HG03196 (cell line): Measurements from ENCODE around the gene PPP1R14D.

Experiments
- ATAC-seq: cut with Tn5 transposase; IDR thresholded peaks from one replicate; pipeline ENCODE4 v1.9.1; 2021; ENCODE audit not compliant: unreplicated experiment

PPP1R14D gene

DNA sequence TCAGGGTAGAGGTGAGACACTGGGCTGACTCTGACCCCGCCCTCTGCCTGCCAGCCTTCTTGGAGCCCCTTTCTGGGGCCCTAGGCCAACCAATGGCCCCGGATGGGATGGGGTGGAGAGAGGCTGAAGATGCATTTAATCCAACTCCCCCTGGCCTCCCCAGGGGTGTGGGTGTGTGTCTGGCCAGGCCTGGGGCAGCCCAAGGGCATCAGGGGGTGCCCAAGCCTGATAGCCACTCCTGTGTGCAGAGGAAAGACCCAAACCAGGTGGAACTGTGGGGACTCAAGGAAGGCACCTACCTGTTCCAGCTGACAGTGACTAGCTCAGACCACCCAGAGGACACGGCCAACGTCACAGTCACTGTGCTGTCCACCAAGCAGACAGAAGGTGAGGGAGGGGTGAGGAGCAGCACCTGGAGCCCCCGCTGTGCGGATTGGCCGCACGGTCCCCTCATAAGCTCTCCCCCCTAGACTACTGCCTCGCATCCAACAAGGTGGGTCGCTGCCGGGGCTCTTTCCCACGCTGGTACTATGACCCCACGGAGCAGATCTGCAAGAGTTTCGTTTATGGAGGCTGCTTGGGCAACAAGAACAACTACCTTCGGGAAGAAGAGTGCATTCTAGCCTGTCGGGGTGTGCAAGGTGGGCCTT lies 24.9 kb upstream of the PPP1R14D start:
- ATAC-seq: no peak

DNA sequence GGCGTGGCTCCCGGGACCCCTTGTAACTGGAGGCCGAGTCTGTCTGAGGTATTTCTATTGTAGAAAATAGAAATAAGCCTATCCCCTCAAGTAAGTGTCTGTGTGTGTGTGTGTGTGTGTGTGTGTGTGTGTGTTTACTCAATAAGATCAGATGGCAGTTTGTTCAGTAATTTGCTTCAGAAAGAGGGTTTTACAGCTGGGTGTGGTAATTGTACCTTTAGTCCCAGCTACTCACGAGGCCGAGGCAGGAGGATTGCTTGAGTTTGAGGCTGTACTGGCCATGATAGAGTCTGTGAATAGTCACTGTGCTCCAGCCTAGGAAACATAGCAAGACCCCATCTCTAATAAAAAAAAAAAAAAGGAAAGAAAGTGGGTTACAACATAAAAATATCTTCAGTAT lies 24.0 kb upstream of the PPP1R14D start:
- no peak for ATAC-seq

DNA sequence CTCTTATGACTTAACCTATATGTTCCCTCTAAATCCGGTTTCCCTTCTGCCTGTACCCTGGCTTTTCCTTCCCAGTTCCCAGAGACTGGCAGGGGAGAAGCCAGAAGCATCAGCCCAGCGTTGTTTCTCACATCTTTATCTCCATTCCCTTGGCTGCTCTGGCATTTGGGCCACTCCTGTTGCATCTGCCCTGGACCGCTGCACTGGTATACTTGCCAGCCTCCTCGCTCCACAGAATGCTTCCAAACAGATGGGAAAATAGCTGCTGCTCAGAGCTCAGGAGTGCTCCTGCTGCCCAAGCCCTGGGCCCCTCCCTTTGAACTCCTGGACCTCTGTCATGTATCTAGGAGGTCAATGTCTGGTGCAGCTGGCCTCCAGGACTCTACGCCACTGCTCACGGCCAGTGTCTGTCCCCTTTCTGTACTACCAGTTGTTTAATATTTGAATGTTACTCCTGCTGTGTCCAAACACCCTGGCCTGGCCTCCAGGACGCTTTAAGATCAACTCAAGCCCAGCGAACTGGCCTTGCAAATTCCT lies 22.1 kb upstream of the PPP1R14D start:
- no peak for ATAC-seq

DNA sequence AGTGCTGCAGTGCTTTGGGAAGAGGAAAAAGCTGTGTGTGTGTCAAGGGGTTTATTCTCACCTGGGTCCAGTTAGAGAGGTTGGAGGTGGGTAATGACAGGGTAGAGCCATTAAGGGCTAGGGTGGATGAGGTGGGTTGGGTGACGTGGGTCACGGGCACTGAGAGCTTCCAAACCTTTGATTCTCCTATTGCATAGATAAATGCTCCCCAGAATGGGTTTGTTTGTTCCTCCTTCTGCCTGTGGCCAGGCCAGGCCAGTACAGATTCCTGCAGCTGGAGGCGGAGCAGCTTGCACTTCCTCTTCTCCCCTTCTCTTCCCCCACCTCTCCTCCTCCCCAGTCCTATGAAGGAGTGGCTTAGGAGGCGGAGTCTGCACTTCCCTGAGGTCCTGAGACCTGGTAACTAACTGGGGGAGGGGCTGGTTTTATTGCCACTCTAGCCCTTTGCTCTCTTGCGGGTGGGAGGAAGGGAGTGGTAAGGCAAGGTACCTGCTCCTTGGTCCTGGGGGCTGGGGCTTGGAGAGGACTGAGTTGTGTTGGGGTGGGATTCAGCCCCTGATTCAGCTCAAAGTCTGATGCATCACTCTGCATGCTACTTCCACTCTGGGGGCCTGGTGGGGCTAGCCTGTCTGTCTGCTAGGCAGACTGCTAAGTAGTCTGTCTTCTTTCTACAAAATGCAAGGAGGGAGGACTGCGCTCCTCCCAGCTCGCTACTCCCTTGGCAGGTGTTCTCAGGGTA lies 18.9 kb upstream of the PPP1R14D start:
- no peak for ATAC-seq

DNA sequence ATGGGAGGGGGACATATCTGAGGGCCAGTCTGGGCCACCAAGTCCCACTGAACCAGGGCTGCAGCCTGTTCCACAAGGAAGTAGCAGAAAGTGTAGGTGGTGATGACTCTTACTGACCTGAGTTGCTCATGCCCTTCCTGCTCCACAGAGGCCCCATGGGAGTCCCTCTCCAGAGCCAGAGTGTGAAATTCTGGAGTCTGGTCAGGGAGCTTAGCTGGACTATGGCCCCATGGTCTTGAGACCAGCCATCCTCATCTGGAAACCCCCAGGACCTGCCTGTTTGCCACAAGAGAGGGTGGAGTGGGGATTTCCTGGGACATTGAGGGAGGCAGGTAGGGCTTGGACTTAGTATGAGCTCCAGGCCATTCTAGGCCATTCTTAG lies 18.3 kb upstream of the PPP1R14D start:
- no peak for ATAC-seq

DNA sequence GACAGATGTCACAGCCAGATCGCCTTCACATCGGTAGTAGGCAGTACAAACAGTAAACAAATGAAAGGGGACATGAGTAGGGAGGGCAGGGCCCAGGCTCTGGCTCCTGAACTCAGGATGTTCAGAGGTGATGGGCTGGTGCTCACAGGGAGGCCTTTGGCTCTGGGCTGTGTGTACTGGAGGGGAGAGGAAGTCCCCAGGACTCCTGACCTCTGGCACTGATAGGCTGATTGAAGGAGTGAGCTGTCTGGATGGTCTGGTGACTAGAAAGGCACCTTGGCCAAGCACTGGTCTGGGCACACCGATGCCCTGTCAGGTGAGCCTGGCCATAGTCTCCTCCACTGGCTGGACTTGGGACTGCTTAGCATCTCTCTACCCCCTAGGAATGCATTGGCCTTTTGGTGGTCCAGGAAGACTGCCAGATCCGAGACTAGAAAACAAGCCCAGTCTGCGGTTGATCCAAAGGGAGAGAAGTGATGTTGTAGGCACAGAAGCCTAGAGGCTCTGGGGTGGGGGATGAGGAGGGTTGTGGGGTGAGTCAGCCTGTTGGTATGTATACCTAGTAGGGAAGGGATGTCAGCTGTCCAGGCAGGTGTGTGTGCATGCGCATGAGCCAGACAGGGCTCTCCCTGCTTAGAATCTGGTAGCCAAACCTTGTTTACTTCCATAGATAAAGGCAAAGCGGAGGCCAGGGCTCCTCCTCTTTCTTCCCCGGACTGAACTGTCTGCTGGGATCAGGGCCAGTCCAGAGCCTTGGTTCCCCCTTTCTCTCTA lies 17.2 kb upstream of the PPP1R14D start:
- ATAC-seq: no peak

DNA sequence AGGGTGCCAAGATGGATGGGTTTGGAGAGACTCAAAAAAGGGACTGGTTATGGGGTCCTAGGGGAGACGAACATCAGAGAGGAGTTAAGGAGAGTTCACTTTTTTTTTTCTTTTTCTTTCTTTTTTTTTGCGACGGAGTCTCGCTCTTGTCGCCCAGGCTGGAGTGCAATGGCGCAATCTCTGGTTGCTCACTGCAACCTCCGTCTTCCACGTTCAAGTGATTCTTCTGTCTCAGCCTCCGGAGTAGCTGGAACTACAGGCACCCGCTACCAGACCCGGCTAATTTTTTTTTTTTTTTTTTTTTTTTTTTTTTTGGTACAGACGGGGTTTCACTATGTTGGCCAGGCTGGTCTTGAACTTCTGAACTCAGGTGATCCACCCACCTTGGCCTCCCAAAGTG lies 16.5 kb upstream of the PPP1R14D start:
- ATAC-seq: no peak

DNA sequence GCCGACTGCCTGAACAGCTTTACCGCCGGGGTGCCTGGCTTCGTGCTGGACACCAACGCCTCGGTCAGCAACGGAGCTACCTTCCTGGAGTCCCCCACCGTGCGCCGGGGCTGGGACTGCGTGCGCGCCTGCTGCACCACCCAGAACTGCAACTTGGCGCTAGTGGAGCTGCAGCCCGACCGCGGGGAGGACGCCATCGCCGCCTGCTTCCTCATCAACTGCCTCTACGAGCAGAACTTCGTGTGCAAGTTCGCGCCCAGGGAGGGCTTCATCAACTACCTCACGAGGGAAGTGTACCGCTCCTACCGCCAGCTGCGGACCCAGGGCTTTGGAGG lies 16.2 kb upstream of the PPP1R14D start:
- ATAC-seq: no peak

DNA sequence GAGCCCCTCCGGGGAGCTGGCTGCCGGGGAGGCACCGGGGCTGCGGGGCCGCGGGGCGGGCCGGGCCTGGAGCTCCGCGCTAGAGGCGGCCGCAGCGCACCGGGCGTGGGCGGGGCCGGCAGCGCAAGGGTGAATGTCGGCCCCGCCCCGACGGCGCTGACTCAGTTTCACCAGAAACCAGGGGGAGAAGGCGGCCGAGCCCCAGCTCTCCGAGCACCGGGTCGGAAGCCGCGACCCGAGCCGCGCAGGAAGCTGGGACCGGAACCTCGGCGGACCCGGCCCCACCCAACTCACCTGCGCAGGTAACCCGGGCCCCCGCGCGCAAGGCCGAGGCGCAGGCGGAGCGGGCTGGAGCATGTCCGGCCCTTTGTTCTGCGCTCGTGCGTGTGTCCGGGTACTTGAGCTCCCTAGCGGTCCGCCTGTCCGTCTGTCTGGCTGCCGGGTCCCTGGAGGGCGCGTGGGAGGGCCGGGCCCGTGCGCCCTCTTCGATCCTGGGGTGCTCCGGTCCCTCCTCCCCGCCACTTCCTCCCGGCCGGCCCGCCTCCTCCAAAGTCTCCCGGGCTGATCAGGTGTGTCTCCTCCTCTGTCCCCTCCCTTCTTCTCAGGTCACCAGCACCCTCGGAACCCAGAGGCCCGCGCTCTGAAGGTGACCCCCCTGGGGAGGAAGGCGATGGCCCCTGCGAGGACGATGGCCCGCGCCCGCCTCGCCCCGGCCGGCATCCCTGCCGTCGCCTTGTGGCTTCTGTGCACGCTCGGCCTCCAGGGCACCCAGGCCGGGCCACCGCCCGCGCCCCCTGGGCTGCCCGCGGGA lies 15.6 kb upstream of the PPP1R14D start, which contains the start of gene SPINT1:
Gene SPINT1, plus strand, starts transcription at position 164 of the 811 bp plus-strand sequence. Its CDS starts 507 bp downstream, at position 671.
- no peak for ATAC-seq

DNA sequence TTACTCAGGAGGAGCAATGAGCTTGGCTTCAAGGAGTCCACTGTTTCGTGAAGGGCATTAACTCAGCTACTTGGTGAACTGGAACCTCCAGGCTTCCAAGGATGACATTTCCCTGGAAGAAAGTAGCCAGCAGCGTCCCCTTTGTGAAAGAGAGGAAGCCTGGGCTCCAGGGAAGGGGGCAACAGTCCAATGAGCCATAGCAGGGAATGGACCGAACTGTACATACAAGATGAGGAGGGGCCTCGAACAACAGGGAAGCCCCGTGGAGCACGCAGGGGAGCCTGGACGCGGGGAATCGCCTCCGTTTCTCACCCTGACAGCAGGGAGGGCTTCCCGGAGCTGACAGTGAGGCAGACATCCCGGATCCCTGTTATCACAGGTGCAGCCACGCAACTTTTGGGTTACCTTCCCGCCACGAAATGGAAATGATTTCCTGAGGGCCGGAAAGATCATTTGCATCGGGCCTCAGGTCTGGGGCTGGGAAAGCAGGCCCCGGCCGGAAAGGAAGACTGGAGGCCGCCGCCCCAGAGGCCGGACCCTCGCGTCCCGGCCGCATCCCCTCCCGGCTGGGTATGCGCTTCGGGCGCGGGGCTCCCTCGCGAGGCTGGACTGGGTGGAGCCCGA lies 14.9 kb upstream of the PPP1R14D start:
- ATAC-seq: no peak

DNA sequence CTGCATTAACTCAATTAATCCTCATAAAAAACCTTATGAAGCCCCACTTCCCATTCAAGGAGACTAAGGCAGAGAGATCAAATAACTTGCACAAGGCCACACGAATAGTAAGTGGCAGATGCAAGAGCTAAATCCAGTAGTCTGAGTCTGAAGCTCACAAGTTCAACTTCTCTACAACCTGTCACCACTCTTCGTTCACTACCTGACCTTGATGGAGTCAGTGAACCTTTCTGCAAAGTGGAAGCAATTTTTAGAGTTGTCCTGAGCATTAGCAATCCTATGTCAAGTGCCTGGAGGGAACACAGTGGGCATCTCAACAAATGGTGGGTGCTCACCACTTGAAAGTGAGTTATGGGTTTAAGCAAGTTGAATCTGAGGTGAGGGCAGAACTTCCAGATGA lies 13.2 kb upstream of the PPP1R14D start:
- ATAC-seq: no peak

DNA sequence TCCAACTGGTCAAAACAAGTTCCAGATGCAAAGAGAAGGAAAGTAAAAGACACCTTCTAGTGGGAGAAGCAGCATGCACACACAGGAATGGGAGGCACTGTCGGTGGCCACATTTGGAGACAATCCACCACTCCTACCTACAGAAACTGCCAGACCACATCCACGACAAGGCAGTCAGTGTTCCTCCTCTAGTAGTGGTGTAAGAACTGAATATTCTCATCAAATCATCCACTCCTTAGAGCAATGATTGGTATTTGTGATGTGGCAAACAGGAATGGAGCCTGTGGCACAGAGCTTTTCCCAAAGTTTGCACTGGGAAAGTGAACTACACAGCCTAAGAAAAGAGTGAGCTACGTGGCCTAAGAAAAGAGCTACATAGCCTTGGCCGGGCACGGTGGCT lies 10.2 kb upstream of the PPP1R14D start:
- no peak for ATAC-seq

DNA sequence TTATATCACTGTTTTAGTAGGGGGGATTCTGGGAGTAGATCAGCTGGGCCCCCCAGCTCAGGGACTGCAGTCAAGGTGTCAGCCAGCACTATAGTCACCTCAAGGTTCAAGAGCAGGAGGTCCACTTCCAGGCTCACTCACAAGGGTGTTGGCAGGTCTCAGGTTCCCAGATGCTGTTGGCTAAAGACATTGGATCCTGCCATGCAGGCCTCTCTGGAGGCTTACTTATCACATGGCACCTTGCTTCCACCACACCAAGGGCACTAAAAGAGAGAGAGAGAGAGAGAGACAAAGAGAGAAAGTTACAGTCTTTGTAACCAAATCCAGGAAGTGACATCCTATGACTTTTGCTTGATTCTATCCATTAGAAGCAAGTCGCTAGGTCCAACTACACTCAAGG lies 7.5 kb upstream of the PPP1R14D start:
- no peak for ATAC-seq

DNA sequence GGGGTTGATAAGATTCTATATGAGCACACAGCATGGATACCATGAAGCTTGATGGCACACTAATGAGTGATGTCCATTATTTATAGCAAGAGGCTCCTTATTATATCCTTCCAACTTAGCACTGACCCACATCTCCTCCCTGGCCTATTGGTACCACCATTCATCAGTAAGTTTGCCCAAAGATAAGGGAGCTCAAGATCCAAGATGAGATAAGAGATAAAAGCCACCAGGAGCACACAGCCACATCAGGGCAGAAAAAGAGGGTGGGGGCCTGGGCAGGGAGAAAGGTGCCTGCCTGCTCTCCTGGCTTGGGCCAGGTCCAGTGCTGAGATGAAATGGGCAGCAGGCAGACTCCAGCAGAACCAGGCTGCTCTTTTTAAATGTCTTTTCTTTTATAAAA lies 4.4 kb upstream of the PPP1R14D start:
- ATAC-seq: no peak

DNA sequence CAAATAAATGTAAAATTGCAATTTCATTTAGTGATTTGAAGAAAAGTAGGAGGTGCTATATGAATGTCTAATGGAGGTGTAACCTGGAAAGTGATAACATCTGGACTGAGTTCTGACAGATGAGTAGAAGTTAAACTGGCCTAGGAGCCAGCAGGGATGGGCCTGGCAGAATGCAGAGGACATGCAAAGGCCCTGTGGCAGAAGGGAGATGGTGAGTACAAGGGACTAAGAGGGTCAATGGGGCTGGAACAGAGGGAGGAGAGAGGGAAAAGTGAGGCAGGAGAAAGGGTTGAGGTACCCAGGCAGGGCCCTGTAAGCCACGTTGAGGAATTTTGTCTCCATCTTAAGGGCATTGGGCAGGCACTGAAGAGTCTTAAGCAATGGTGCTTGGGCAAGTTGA lies 3.4 kb upstream of the PPP1R14D start:
- no peak for ATAC-seq

DNA sequence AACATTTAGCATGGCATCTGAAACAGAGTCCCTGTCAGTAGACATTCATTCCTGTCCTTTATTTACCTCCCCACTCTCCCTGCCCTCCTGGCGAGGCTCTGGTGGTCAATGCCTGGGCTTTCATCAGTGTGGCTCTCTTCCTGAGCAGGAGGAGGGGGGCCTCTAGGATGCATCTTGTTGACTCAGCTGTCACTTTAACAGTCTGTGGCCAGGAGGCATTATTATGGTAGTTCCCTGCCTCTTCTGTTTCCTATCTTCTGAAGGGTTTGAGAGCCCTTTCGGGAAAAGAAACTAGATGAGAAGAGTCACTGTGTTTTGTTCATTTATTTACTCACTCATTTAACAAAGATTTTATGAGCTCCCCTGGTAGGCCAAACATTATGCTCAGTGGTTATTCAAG lies 2.4 kb upstream of the PPP1R14D start:
- ATAC-seq: no peak

DNA sequence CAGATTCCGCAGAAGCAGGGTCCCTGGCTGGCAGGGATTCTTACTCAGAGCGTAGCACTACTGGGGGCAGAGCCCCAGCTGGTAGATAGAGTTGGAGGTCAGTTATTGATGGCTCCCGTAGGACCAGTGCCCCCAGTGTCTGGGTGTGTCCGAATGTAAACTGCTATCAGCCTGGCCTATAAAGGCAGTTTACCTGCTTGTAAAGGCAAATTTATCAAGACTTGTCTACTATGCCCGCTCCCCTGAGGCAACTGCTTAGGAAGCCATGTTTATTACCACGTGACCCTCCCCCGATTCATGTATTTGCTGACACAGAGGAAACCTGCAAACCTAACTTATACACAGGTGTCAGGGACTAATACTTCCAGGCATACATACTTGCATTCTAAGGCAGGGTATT lies 607 bp upstream of the PPP1R14D start:
- no peak for ATAC-seq

DNA sequence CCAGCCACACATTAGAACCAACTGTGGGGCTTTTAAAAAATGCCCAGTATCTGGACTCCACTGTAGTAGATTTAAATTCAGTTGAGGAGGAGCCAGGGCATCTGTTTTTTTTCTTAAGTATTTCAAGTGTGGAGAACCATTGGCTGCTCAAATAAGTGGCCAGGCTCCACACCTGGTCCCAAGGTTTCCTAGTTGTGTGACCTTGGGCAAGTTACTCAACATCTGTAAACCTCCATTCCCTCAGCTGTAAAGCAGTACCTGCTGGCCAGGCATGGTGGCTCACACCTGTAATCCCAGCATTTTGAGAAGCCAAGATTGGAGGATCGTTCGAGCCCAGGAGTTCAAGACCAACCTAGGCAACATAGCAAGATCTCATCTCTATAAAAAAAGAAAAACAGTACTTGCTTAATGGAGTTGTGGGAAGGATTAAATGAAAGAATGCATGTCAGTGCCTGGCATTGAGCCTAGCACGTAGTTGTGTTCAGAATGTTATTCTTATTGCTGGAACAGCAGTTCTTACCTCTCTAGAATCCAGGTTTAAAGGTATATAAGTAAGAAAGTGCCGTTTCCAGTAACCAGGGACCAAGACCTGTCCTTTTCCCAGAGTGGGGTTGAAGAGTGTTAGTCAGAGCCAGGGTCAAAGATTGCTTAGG lies 2.0 kb downstream of the PPP1R14D start:
- no peak for ATAC-seq

DNA sequence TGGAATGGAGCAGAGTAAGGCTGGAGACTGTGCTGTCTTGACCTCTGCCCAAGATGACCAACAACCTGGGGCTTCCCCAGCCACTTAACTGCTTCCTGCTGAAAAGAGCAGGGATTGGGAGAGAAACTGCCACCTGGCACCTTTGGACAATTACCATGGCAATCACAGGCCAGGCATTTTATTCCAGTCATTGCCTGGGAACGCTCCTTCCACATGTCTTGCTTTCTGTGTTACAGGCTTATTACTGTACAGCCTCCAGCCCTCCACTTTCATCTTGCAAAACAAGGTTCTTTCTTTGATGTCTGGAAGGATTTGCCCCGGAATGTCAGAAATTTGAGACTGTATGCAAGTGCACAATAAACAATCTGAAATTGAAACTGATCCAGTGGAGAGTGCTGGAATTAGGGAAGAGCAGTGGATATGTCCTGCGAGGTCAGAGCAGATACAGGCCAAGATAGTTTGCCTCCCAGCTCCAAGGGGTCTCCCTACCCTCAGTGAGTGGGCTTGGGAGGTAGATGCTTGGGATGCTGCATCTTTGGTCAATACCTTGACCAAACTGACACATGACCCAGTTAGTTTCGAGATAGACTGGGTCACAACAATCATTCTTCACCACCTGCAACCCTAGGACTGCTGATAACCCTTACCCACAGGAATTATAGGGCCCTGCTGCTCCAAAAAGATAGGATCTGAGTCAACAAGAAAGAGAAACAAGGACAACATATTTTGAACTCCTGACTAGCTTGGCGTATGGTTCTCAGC lies 2.7 kb downstream of the PPP1R14D start:
- ATAC-seq: no peak
